ENCODE measurements around the gene SLC35A3. TPM values are rescaled to one million over a fixed set of nuclear protein-coding genes. Genes with fewer than 3 reads are reported as not detected.

The SLC35A3 gene
- total and polyA plus RNA-seq, 10 of the 15 experiments (the other 5 are each of a cell fraction or from before 2014, with no cell fraction given), result 3.6 to 24.3 (median 15.4) TPM

GRCh38 chr1:100038660-100039287 lies 69.0 kb downstream of the SLC35A3 start (continued):
- TF ChIP-seq CBX5 (IDR thresholded peaks at IDR 0.05; ENCODE audit: low read depth) (0 out of 2 replicates have a peak, but pooled peaks have one; percentile 34), ATF7 (IDR thresholded peaks at IDR 0.05; ENCODE audit: low read depth) (peak; percentile 39), IRF4 (IDR thresholded peaks at IDR 0.05; ENCODE audit: low read depth, low read length) (no peak), LARP7 (IDR thresholded peaks at IDR 0.05) (no peak; the same call in 1 of the 2 replicates), ZBTB33 (IDR thresholded peaks at IDR 0.05) (no peak), ETV6 (conservative IDR thresholded peaks at IDR 0.05 in 1 of 2, IDR thresholded peaks at IDR 0.05 in 1 of 2; ENCODE audit: borderline replicate concordance in 1 of 2, low read depth in 1 of 2) (peak in 1 of 2 experiments; percentile 88; a peak in 2 of 4 replicates), NFIC (IDR thresholded peaks at IDR 0.05; ENCODE audit: low read depth, low read length) (peak; percentile 39; the same call in 1 of the 2 replicates), SIN3A (IDR thresholded peaks at IDR 0.05; ENCODE audit: low read depth, low read length) (peak; percentile 63; the same call in 1 of the 2 replicates), IKZF2 (IDR thresholded peaks at IDR 0.05) (peak; percentile 27 to 40; a peak in 1 of 4 replicates), GATAD2B (conservative IDR thresholded peaks at IDR 0.05; ENCODE audit: low read depth) (peak; percentile 48; the same call in 1 of the 2 replicates), ATF2 (IDR thresholded peaks at IDR 0.05; ENCODE audit: low read length) (peak; percentile 72; the same call in 1 of the 2 replicates), MLLT1 (IDR thresholded peaks at IDR 0.05) (peak; percentile 68), CBFB (IDR thresholded peaks at IDR 0.05; ENCODE audit: low read depth) (0 out of 2 replicates have a peak, but pooled peaks have one; percentile 5), BACH1 (IDR thresholded peaks at IDR 0.05; ENCODE audit: borderline replicate concordance) (peak; percentile 38; the same call in 1 of the 2 replicates), MYC (IDR thresholded peaks at IDR 0.05; ENCODE audit: insufficient read depth, insufficient read length, insufficient replicate concordance, low read length, severe bottlenecking) (no peak), TCF7 (IDR thresholded peaks at IDR 0.05; ENCODE audit: borderline replicate concordance) (peak; percentile 8; the same call in 1 of the 2 replicates), JUND (IDR thresholded peaks at IDR 0.05; ENCODE audit: low read depth, low read length) (no peak), JUNB (IDR thresholded peaks at IDR 0.05) (0 out of 2 replicates have a peak, but pooled peaks have one; percentile 38), CREM (IDR thresholded peaks at IDR 0.05; ENCODE audit: low read depth) (peak; percentile 76; the same call in 1 of the 2 replicates), MXI1 (IDR thresholded peaks at IDR 0.05; ENCODE audit: low read depth, low read length) (no peak; the same call in 1 of the 2 replicates), NR2F1 (conservative IDR thresholded peaks at IDR 0.05) (peak; percentile 40; the same call in 1 of the 2 replicates)
- TF ChIP-seq, protein P1, sequence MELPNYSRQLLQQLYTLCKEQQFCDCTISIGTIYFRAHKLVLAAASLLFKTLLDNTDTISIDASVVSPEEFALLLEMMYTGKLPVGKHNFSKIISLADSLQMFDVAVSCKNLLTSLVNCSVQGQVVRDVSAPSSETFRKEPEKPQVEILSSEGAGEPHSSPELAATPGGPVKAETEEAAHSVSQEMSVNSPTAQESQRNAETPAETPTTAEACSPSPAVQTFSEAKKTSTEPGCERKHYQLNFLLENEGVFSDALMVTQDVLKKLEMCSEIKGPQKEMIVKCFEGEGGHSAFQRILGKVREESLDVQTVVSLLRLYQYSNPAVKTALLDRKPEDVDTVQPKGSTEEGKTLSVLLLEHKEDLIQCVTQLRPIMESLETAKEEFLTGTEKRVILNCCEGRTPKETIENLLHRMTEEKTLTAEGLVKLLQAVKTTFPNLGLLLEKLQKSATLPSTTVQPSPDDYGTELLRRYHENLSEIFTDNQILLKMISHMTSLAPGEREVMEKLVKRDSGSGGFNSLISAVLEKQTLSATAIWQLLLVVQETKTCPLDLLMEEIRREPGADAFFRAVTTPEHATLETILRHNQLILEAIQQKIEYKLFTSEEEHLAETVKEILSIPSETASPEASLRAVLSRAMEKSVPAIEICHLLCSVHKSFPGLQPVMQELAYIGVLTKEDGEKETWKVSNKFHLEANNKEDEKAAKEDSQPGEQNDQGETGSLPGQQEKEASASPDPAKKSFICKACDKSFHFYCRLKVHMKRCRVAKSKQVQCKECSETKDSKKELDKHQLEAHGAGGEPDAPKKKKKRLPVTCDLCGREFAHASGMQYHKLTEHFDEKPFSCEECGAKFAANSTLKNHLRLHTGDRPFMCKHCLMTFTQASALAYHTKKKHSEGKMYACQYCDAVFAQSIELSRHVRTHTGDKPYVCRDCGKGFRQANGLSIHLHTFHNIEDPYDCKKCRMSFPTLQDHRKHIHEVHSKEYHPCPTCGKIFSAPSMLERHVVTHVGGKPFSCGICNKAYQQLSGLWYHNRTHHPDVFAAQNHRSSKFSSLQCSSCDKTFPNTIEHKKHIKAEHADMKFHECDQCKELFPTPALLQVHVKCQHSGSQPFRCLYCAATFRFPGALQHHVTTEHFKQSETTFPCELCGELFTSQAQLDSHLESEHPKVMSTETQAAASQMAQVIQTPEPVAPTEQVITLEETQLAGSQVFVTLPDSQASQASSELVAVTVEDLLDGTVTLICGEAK (IDR thresholded peaks at IDR 0.05; ENCODE audit: borderline replicate concordance), result peak; percentile 52; the same call in 1 of the 2 replicates
